Left ventricle myocardium superior (tissue), 1 donor: ENCODE data around the gene SCN4B. TPM values are rescaled to one million over a fixed set of nuclear protein-coding genes. Genes with fewer than 3 reads are reported as not detected.

ENCODE experiments used
- ATAC-seq: fragments of 200-7000 bp; cut with Tn5 transposase; one replicate; pipeline ENCODE4 v1.9.1; 2020; ENCODE audit warnings: mild to moderate bottlenecking, moderate library complexity
- DNase-seq: peaks from one replicate; pipeline ENCODE4 v3.0.0-alpha.2; 2020
- intact Hi-C: fragments of 100-400 bp; cut with micrococcal nuclease; formaldehyde crosslinking; loops from one replicate; pipeline ENCODE4 v1.11.0; 2022
- total RNA-seq: library from RNA; stranded (reverse); fragmentation: NEBNext Ultra II Directional; extraction: Animal tissue kit (Norgen Biotek cat#: 25700); gene quantifications from one replicate; pipeline ENCODE4 v1.2.1, GENCODE V29; 2021
- donor health status: DM: no; HTN: yes; CAD: no; lungs with severe emphysema.

The SCN4B gene
- total RNA-seq, 1 donor from 2014 or later = 11.0 TPM

GRCh38 chr11:118175031-118175992 lies 22.7 kb upstream of the SCN4B start:
- DNase-seq (peak; percentile 58), ATAC-seq (peak; percentile 75)
- intact Hi-C loops = no loop called here

- ATAC-seq (no peak), DNase-seq (no peak)
- intact Hi-C loops = no loop called here
Measured at GRCh38 chr11:118174006-118174567, 21.5 kb upstream of the SCN4B start.

- intact Hi-C loops = no loop called here
- ATAC-seq (no peak), DNase-seq (no peak)
Measured at GRCh38 chr11:118172356-118172755, 19.7 kb upstream of the SCN4B start.

- peak; percentile 63 for ATAC-seq
- peak; percentile 82 for DNase-seq
- intact Hi-C loops = no loop called here
Measured at GRCh38 chr11:118171269-118172062, 18.8 kb upstream of the SCN4B start.

GRCh38 chr11:118170882-118171268 lies 18.3 kb upstream of the SCN4B start:
- DNase-seq (no peak), ATAC-seq (no peak)
- intact Hi-C loops = no loop called here

GRCh38 chr11:118170231-118170630 lies 17.6 kb upstream of the SCN4B start:
- no peak for ATAC-seq
- intact Hi-C loops = no loop called here
- DNase-seq = no peak

- DNase-seq = peak; percentile 46
- intact Hi-C loops = no loop called here
- peak; percentile 40 for ATAC-seq
Measured at GRCh38 chr11:118169300-118170140, 16.9 kb upstream of the SCN4B start.

GRCh38 chr11:118168751-118169150 lies 16.1 kb upstream of the SCN4B start:
- ATAC-seq = no peak
- DNase-seq = no peak
- intact Hi-C loops = no loop called here

GRCh38 chr11:118168316-118168715 lies 15.7 kb upstream of the SCN4B start:
- DNase-seq (no peak), ATAC-seq (no peak)
- intact Hi-C loops = no loop called here

- no peak for ATAC-seq
- no peak for DNase-seq
- intact Hi-C loops = no loop called here
Measured at GRCh38 chr11:118167906-118168305, 15.3 kb upstream of the SCN4B start.

GRCh38 chr11:118167253-118167652 lies 14.6 kb upstream of the SCN4B start:
- DNase-seq (no peak), ATAC-seq (no peak)
- intact Hi-C loops = no loop called here

- intact Hi-C loops = no loop called here
- no peak for ATAC-seq
Measured at GRCh38 chr11:118166641-118167040, 14.0 kb upstream of the SCN4B start.

GRCh38 chr11:118164885-118165284 lies 12.3 kb upstream of the SCN4B start:
- DNase-seq (peak; percentile 16), ATAC-seq (no peak)
- intact Hi-C loops = no loop called here

More at GRCh38 chr11:118166641-118167040, 14.0 kb upstream of the SCN4B start:
- no peak for DNase-seq

GRCh38 chr11:118163494-118163893 lies 10.9 kb upstream of the SCN4B start:
- DNase-seq (no peak), ATAC-seq (no peak)
- intact Hi-C loops = no loop called here

GRCh38 chr11:118162846-118163245 lies 10.2 kb upstream of the SCN4B start:
- ATAC-seq (no peak), DNase-seq (no peak)
- intact Hi-C loops = no loop called here

GRCh38 chr11:118161786-118162185 lies 9.2 kb upstream of the SCN4B start:
- ATAC-seq (no peak), DNase-seq (no peak)
- intact Hi-C loops = no loop called here

GRCh38 chr11:118157186-118157895 lies 4.7 kb upstream of the SCN4B start:
- ATAC-seq (no peak), DNase-seq (peak; percentile 20)
- intact Hi-C loops = no loop called here

GRCh38 chr11:118156531-118157185 lies 4.0 kb upstream of the SCN4B start:
- ATAC-seq = peak; percentile 56
- peak; percentile 43 for DNase-seq
- intact Hi-C loops = no loop called here
